Left colon (tissue), 2 donors: ENCODE measurements around the gene EDIL3. TPM values are rescaled to one million over a fixed set of nuclear protein-coding genes. Genes with fewer than 3 reads are reported as not detected.
"Not testable (repeated sequence)": the region's sequence is repeated elsewhere in the genome, so short reads cannot be mapped to it uniquely, and the experiment has no call there.

ENCODE experiments used
- ATAC-seq: fragments of 200-7000 bp; cut with Tn5 transposase; one replicate; pipeline ENCODE4 v1.9.1; 2020; ENCODE audit warnings: mild to moderate bottlenecking, moderate library complexity
- DNase-seq, 2 donors: peaks; one replicate each; pipeline ENCODE4 v3.0.0-alpha.2; 2020
- intact Hi-C, 2 donors: fragments of 100-400 bp; cut with DNase I in 1 of 2; cut with micrococcal nuclease in 1 of 2; formaldehyde crosslinking; loops; one replicate each; pipeline versions ENCODE4 v1.11.2 to v1.14.0; 2022; cut with DNase I, micrococcal nuclease
- total RNA-seq, 2 donors: library from RNA; stranded (reverse); fragmentation: NEBNext Ultra II Directional; extraction: Animal tissue kit (Norgen Biotek cat#: 25700); gene quantifications; one replicate each; pipeline ENCODE4 v1.2.1, GENCODE V29; 2021
- donor health status: DM: no; HTN: no; CAD: no.
- donor health status: DM: yes; HTN: yes; CAD: no.

The EDIL3 gene
- total RNA-seq, 2 donors from 2014 or later = 38.1 to 48.7 TPM

DNA sequence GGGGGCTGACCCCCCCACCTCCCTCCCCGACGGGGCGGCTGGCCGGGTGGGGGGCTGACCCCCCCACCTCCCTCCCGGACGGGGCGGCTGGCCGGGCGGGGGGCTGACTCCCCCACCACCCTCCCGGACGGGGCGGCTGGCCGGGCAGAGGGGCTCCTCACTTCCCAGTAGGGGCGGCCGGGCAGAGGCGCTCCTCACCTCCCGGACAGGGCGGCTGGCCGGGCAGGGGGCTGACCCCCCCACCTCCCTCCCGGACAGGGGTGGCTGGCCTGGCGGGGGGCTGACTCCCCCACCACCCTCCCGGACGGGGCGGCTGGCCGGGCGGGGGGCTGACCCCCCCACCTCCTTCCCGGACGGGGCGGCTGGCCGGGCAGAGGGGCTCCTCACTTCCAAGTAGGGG lies 72.4 kb downstream of the EDIL3 start:
- ATAC-seq, DNase-seq, intact Hi-C loops: not testable (repeated sequence)

DNA sequence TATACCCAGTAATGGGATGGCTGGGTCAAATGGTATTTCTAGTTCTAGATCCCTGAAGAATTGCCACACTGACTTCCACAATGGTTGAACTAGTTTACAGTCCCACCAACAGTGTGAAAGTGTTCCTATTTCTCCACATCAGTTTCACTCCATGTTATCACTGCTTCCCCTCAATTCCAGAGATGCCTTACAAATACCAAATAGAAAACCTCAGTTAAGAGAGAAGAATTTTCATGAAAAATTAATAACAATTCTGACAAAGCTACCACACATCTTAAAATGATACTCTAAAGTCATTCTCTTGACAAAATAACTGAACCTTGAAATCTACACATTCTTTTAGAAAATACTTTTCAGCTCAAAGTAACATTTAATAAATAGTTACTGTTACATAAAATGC lies 74.8 kb downstream of the EDIL3 start:
- ATAC-seq, DNase-seq, intact Hi-C loops: not testable (repeated sequence)

DNA sequence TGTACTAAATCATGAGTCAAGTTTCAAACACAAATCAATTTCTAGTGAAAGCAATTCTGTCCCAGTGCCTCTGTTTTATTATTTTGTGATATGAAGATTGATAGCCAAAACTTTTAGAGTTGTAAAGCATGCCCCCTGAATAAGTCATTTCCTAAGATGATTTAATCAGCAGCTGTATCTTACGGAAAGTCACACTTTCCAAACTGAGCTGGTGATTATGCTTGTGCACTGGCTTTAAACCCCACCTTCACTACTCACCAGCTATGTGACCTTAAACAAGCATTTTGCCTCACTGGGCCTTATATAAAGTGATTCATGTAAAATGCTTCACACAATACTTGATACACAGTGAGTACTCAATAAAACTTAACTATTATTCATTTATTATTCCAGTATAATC lies 78.1 kb downstream of the EDIL3 start:
- DNase-seq (no peak), ATAC-seq (no peak)
- intact Hi-C loops = no loop called here

GRCh38 chr5:84304599-84304998 lies 80.1 kb downstream of the EDIL3 start:
- intact Hi-C loops = no loop called here
- DNase-seq (no peak), ATAC-seq (no peak)

GRCh38 chr5:84303315-84303714 lies 81.4 kb downstream of the EDIL3 start:
- no peak for ATAC-seq
- intact Hi-C loops = no loop called here
- DNase-seq = no peak

GRCh38 chr5:84301535-84301934 lies 83.1 kb downstream of the EDIL3 start:
- intact Hi-C loops = no loop called here
- DNase-seq = no peak
- no peak for ATAC-seq

- ATAC-seq (no peak), DNase-seq (no peak)
- intact Hi-C loops = no loop called here
These were observed 84.7 kb downstream of the EDIL3 start for GRCh38 chr5:84299959-84300358.

DNA sequence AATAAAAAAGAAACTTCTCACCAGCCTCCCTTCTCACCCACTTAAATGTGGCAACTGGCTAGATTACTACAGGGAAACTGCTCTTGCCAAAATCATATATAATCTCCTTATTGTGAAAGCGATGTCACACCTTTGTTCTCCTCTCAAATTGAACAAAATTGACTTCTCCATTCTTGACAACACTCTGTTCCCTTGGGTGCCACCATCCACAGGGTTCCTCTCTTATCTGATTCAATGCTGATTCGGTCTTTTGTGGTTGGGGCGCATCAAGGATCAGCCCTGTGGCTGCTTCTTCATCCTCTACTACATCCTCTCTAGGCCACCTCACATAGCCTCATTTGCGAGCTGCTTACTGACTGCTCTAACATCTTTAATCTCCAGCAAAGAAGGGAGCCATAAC lies 86.1 kb downstream of the EDIL3 start:
- ATAC-seq (no peak), DNase-seq (no peak)
- intact Hi-C loops = no loop called here

- ATAC-seq, intact Hi-C loops, DNase-seq: not testable (repeated sequence)
These were observed 87.0 kb downstream of the EDIL3 start for GRCh38 chr5:84297641-84298040.

DNA sequence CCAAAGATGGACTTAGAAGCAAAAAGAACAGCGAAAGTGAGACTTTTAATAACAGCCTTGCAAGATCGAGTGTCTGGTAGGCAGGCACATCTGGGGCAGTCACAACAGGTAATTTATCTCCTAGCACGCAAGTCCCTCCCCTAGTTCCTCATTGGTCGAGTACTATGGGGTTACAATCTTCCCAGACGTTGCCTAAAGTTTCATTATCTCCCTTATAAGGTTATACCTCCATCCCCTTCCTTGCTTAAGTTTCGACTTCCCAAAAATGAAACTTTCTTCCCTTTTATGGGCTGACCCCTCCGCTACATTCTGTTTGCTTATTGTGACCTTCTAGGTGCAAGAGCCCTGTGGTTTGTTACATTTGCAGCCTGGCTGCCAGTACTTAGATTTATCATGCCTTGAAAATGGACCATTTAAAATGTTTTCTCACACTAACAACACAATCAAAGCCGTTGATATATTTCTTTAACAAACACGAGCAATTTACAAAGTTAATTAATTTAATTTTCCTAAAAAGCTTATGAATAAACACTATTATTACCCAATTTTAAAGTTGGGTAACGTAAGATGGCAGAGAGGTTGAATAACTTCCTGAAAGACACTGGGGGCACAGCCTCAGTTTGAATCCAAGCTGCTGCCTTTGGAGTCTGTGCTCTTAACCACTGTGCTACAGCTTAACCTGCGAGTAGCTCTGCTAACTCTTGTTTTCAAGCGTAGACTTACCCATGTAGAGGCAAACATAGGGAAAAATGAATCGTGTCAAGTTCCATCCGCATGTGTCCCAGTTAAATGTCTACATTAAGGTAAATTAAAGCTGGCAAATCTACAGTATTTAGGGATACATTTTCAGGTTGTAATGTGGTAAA lies 91.7 kb downstream of the EDIL3 start:
- intact Hi-C loops = no loop called here
- no peak for ATAC-seq
- no peak for DNase-seq

DNA sequence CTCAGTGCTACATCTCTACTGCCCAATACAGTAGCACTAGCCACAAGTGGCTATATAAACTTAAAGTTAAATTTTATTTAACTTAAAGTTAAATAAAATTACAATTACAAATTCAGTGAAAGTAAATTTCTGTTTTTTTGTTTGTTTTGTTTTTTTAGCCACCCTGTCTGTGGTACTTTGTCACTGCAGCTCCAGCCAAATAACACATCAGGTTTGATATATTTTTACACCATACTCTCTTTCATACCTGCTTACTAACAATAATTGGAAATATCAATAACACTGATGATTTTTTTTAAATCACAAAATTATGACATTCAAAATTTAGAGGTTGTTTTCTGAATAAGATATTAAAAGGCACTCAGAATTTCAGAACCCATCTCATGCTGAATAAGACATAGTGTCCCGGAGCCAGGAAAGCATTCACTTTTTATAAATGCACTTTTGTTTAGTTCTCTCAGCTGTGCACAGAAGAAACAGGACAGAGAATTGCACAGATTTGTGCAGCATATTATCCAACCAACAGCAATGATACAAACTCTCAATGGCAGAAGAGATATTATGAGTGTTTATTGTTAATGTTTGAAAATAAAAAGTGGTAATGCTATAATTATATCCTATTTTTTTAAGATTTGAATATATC lies 92.6 kb downstream of the EDIL3 start:
- intact Hi-C loops = no loop called here
- DNase-seq = no peak
- no peak for ATAC-seq

GRCh38 chr5:84290673-84291072 lies 94.0 kb downstream of the EDIL3 start:
- ATAC-seq (no peak), DNase-seq (no peak)
- intact Hi-C loops = no loop called here

DNA sequence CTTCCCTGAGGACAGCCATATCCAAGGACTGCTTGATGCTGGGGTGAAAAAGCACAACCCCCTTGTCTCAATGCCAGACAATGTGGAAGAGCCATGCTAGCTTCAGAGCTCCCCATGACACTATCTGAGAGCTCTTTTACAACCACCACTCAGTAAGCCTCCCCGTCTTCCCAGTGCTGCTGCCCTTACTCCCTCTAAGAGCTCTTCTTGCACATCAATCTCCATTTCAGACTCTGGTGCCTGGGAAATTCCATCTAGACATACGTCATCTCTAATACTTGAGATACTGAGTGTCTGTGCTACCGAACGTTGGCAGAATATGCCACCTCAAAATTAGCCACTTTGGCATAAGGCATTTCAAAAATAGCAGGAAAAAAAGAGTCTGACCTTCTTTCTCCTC lies 94.5 kb downstream of the EDIL3 start:
- intact Hi-C loops = no loop called here
- ATAC-seq (no peak), DNase-seq (no peak)

DNA sequence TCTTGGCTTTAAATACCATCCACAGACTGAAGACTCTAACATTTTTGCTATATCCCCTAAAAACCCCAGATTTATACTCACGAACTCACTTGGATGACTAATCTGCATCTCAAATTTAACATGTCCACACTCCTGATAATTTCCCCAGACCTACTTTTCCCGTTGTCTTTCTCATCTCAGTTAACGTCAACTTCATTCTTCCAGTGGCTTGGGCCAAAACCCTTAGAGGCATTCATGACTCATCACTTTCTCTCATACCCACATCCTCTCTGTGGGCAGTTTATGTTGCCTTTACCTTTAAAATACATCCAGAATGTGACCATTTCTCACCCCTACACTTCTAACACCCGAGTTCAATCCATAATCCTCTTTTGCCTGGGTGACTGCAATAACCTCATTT lies 96.7 kb downstream of the EDIL3 start:
- ATAC-seq (no peak), DNase-seq (no peak)
- intact Hi-C loops = no loop called here

DNA sequence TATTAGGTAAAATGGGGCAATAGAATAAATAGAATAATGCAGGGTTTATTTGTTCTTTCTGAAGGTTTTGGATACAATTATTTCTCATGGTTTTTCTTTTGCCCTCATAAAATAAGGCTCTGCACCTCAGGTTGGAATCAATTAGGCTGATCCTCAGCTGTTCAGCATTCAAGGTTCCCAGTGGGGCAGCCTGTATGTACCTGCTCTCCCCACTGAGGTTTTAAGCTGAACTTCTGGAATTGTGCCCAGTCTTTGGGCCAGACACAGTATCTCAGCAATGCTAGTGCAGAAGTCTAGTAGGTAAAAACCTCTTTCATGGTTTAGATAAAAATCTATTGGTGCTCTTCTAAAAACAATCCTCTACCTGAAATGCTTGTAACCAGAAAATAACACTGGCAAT lies 98.0 kb downstream of the EDIL3 start:
- no peak for ATAC-seq
- intact Hi-C loops = no loop called here
- no peak for DNase-seq

GRCh38 chr5:84285641-84286637 lies 98.7 kb downstream of the EDIL3 start:
- intact Hi-C loops = no loop called here
- no peak for ATAC-seq
- no peak for DNase-seq

GRCh38 chr5:84281383-84281782 lies 103.3 kb downstream of the EDIL3 start:
- no peak for DNase-seq
- ATAC-seq = no peak
- intact Hi-C loops = no loop called here

DNA sequence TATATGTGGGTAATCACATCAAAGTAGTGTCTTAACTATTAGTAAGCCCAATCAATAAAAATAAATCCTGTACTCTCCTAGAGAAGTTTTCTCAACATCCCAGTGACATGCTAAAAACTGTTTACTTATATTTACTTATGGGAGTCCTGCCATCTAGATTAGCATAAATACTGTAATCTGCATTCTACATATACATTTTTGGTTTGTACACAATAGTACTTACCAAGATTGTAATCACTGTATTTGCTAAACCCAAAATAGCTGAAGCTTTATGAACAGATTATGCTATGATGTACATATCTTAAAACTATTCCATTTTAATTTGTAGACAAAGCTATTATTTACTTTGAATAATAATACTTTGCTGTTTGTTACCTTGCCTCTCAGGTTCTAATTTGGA lies 105.4 kb downstream of the EDIL3 start:
- intact Hi-C loops = no loop called here
- DNase-seq (no peak), ATAC-seq (no peak)

DNA sequence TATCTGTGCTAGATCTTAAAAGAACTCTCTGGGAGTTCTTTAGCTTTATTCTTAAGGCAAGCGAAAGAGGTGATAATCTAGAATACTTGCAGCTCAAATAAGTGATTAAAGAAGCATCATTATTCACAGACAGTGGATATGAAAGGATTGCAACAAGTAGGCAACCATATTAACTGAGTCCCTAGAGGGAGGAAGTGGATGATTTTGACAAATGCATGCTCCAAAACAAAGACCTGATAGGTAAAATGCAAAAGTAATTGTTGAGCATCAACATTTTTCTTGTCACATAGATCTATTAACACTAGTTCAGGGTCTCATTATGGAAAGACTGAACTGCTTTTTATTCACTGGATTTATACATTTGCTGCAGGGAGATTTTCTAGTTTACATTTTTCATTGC lies 109.1 kb downstream of the EDIL3 start:
- intact Hi-C loops = no loop called here
- DNase-seq (no peak), ATAC-seq (no peak)
